ENCODE data around the gene ZC3HAV1L. TPM values are rescaled to one million over a fixed set of nuclear protein-coding genes. Genes with fewer than 3 reads are reported as not detected.
"Not testable (repeated sequence)": the region's sequence is repeated elsewhere in the genome, so short reads cannot be mapped to it uniquely, and the experiment has no call there.

ZC3HAV1L gene
- total and polyA plus RNA-seq, 2 of the 8 experiments (the other 6 are each of a cell fraction or from before 2014, with no cell fraction given) = 5.2 to 7.0 TPM

DNA sequence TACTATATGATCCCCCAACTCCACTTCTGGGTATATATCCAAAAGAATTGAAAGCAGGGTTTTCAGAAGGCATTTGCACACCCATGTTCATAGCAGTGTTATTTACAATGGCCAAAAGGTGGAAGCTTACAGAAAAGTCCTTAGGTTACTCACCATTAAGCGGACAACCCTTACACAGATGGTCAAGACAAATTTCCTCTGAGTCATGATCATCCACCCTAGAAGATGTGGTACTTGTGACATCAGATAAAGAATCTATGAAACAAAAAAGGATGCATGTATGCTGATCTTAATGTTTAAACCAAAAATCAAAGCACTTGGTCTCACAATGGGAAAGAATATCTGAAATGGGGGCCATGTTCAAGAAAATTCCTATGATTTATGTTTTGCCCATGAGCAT, 42.6 kb upstream of the ZC3HAV1L start:
- FAIRE-seq = no peak
- H4K91ac ChIP-seq (replicated peaks; ENCODE audit: insufficient read length, low read length) = no peak overlapping the region
- CTCF ChIA-PET (ENCODE audit: partially characterized antibody) = interaction anchor here (0.6 to 1.0 kb wide), 2 partner anchors 10 to 58 kb away, joined by 3 to 4 read pairs; no protein-coding TSS in a partner anchor

DNA sequence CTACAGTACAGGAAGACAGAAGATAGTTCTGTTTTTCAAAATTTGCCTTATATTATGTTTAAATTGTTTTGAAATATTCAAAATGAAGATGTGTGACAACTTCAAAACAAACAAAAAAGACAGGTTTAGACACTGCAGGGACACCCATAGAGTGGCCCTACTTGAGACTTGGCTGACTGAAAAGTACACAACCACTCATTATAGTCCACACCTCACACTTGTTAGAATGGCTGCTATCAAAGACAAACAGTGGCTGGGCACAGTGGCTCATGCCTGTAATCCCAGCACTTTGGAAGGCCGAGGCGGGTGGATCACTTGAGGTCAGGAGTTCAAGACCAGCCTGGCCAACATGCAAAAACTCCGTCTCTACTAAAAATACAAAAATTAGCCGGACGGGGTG, 41.9 kb upstream of the ZC3HAV1L start:
- DNase-seq (ENCODE audit: low read depth in 1 of 2, low spot score in 2 of 2); H3K4me3 ChIP-seq (ENCODE audit: extremely low read depth in 1 of 4, insufficient read depth in 2 of 4, low read depth in 3 of 4, low read length in 4 of 4); H3K14ac ChIP-seq (ENCODE audit: insufficient read length); H3K79me2 ChIP-seq (ENCODE audit: control insufficient read depth in 1 of 2, insufficient read depth in 2 of 2, low read length in 2 of 2); H2BK12ac ChIP-seq (ENCODE audit: low read depth, low read length); H3K9ac ChIP-seq (replicated peaks in 1 of 4; ENCODE audit: extremely low read depth in 1 of 4, low read depth in 3 of 4, low read length in 3 of 4); H3K23ac ChIP-seq (ENCODE audit: insufficient read length); H3K4me2 ChIP-seq (ENCODE audit: insufficient read depth in 1 of 2, low read depth in 2 of 2, low read length in 2 of 2); H4K20me1 ChIP-seq (replicated peaks in 1 of 2; ENCODE audit: control insufficient read depth in 1 of 2, insufficient read depth in 2 of 2, low read length in 2 of 2); H2AFZ ChIP-seq (ENCODE audit: low read length); H3K79me1 ChIP-seq (ENCODE audit: low read depth, low read length); H3K9me3 ChIP-seq (ENCODE audit: insufficient read depth in 2 of 2, low read depth in 1 of 2, low read length in 1 of 2); H3K56ac ChIP-seq (replicated peaks; ENCODE audit: insufficient read length, low read depth, low read length); H4K8ac ChIP-seq (ENCODE audit: extremely low read depth, insufficient read depth, low read length); H3K18ac ChIP-seq (ENCODE audit: extremely low read depth, low read length); H2BK20ac ChIP-seq (ENCODE audit: low read length); H3K27me3 ChIP-seq (replicated peaks in 1 of 4; ENCODE audit: control insufficient read depth in 3 of 4, extremely low read depth in 1 of 4, insufficient read depth in 3 of 4, low read length in 3 of 4); H3K4ac ChIP-seq (replicated peaks; ENCODE audit: insufficient read length, low read depth, low read length); H3K4me1 ChIP-seq (replicated peaks in 1 of 4; ENCODE audit: control insufficient read depth in 3 of 4, insufficient read depth in 4 of 4, low read length in 3 of 4); H4K91ac ChIP-seq (replicated peaks; ENCODE audit: insufficient read length, low read length); H3K27ac ChIP-seq (ENCODE audit: low read depth, low read length); H2BK15ac ChIP-seq (ENCODE audit: low read length); H2BK120ac ChIP-seq (replicated peaks; ENCODE audit: low read depth, low read length); H2AK5ac ChIP-seq (ENCODE audit: low read depth, low read length); H2BK5ac ChIP-seq (ENCODE audit: low read depth, low read length); POLR2A ChIA-PET (ENCODE audit: partially characterized antibody); FAIRE-seq; H3K23me2 ChIP-seq (ENCODE audit: low read depth, low read length); H4K5ac ChIP-seq (ENCODE audit: insufficient read length, low read depth, low read length): not testable (repeated sequence)
- CTCF ChIA-PET (ENCODE audit: partially characterized antibody) = interaction anchor here (0.6 to 3.7 kb wide), 2 partner anchors 14 to 118 kb away, joined by 3 to 18 read pairs; no protein-coding TSS in a partner anchor
- H3K36me3 ChIP-seq (ENCODE audit: control insufficient read depth in 2 of 4, insufficient read depth in 4 of 4, low read length in 3 of 4) = peaks cover 2 to 29% (median 27%) of the 10 kb centered on the region in 4 experiments; a peak in 7 of 8 replicates
- WGBS, 2 experiments (ENCODE audit: extremely low coverage in 1 of 2, insufficient coverage in 1 of 2, insufficient read length in 1 of 2, insufficient replicate concordance in 2 of 2, low coverage in 1 of 2, low lambda C conversion rate in 2 of 2, missing lambda C conversion rate in 1 of 2) = 92% methylated on average over 5 of the region's 5 CpGs; no CpG with 5 or more reads in 1 of the 2 experiments

More for the DNA sequence above, 42.6 kb upstream of the ZC3HAV1L start:
- no peak overlapping the region for H2BK20ac ChIP-seq (ENCODE audit: low read length)
- no peaks in the 10 kb centered on the region for H3K27me3 ChIP-seq (replicated peaks in 1 of 4; ENCODE audit: control insufficient read depth in 3 of 4, extremely low read depth in 1 of 4, insufficient read depth in 3 of 4, low read length in 3 of 4)
- peaks cover 0 to 2% (median 0%) of the 10 kb centered on the region in 4 experiments; a peak in 2 of 7 replicates for H3K4me1 ChIP-seq (replicated peaks in 1 of 4; ENCODE audit: control insufficient read depth in 3 of 4, insufficient read depth in 4 of 4, low read length in 3 of 4)
- H2AK5ac ChIP-seq (ENCODE audit: low read depth, low read length) = no peak overlapping the region
- H2AFZ ChIP-seq (ENCODE audit: low read length) = no peak overlapping the region
- no peaks in the 10 kb centered on the region for H3K23me2 ChIP-seq (ENCODE audit: low read depth, low read length)
- H3K79me2 ChIP-seq (ENCODE audit: control insufficient read depth in 1 of 2, insufficient read depth in 2 of 2, low read length in 2 of 2) = no peaks in the 10 kb centered on the region
- no peak overlapping the region for H3K56ac ChIP-seq (replicated peaks; ENCODE audit: insufficient read length, low read depth, low read length)
- H3K79me1 ChIP-seq (ENCODE audit: low read depth, low read length) = no peaks in the 10 kb centered on the region
- no peak overlapping the region for H2BK120ac ChIP-seq (replicated peaks; ENCODE audit: low read depth, low read length)
- POLR2A ChIA-PET (ENCODE audit: partially characterized antibody) = no interaction called here
- no peak overlapping the region for H4K5ac ChIP-seq (ENCODE audit: insufficient read length, low read depth, low read length)
- H3K9me3 ChIP-seq (ENCODE audit: insufficient read depth in 2 of 2, low read depth in 1 of 2, low read length in 1 of 2) = no peaks in the 10 kb centered on the region
- H3K4me2 ChIP-seq (ENCODE audit: insufficient read depth in 1 of 2, low read depth in 2 of 2, low read length in 2 of 2) = no peak overlapping the region
- H2BK15ac ChIP-seq (ENCODE audit: low read length) = no peak overlapping the region
- 89% methylated on average over 1 of the region's 1 CpG; no CpG with 5 or more reads in 1 of the 2 experiments for WGBS, 2 experiments (ENCODE audit: extremely low coverage in 1 of 2, insufficient coverage in 1 of 2, insufficient read length in 1 of 2, insufficient replicate concordance in 2 of 2, low coverage in 1 of 2, low lambda C conversion rate in 2 of 2, missing lambda C conversion rate in 1 of 2)
- peaks cover 2% of the 10 kb centered on the region in 2 experiments for H4K20me1 ChIP-seq (replicated peaks in 1 of 2; ENCODE audit: control insufficient read depth in 1 of 2, insufficient read depth in 2 of 2, low read length in 2 of 2)
- no peak overlapping the region for H3K4ac ChIP-seq (replicated peaks; ENCODE audit: insufficient read length, low read depth, low read length)
- H3K18ac ChIP-seq (ENCODE audit: extremely low read depth, low read length) = no peak overlapping the region
- no peak overlapping the region for H2BK12ac ChIP-seq (ENCODE audit: low read depth, low read length)
- H3K23ac ChIP-seq (ENCODE audit: insufficient read length) = no peak overlapping the region
- no peak overlapping the region for H3K4me3 ChIP-seq (ENCODE audit: extremely low read depth in 1 of 4, insufficient read depth in 2 of 4, low read depth in 3 of 4, low read length in 4 of 4)
- no peak overlapping the region for H2BK5ac ChIP-seq (ENCODE audit: low read depth, low read length)
- H4K8ac ChIP-seq (ENCODE audit: extremely low read depth, insufficient read depth, low read length) = no peak overlapping the region
- TF ChIP-seq PHF8 (conservative IDR thresholded peaks at IDR 0.05; ENCODE audit: low read depth, low read length) = no peak
- no peak for DNase-seq (ENCODE audit: low read depth in 1 of 2, low spot score in 2 of 2)
- H3K27ac ChIP-seq (ENCODE audit: low read depth, low read length) = no peak overlapping the region
- no peak overlapping the region for H3K9ac ChIP-seq (replicated peaks in 1 of 4; ENCODE audit: extremely low read depth in 1 of 4, low read depth in 3 of 4, low read length in 3 of 4)
- peaks cover 2 to 33% (median 27%) of the 10 kb centered on the region in 4 experiments; a peak in 7 of 8 replicates for H3K36me3 ChIP-seq (ENCODE audit: control insufficient read depth in 2 of 4, insufficient read depth in 4 of 4, low read length in 3 of 4)
- H3K14ac ChIP-seq (ENCODE audit: insufficient read length) = no peak overlapping the region
